CD14-positive monocyte (primary cell): ENCODE data around the gene SPTBN2. TPM values are rescaled to one million over a fixed set of nuclear protein-coding genes. Genes with fewer than 3 reads are reported as not detected.

Experiments used
- DNase-seq, 3 donors: peaks; one replicate each; pipeline ENCODE4 v3.0.0-alpha.2; 2011 to 2022
- H2AFZ ChIP-seq: 2 replicates; pipeline ENCODE4 v1.6.0; 2012; ENCODE audit warnings: mild to moderate bottlenecking, low read depth, low read length, inconsistent platforms; ENCODE audit not compliant: insufficient read depth, poor library complexity, severe bottlenecking
- H3K27ac ChIP-seq, 2 donors: 1 replicate in 1 of 2; 2 replicates in 1 of 2; pipeline ENCODE4 v1.5.1; 2012 to 2013; ENCODE audit warnings: low read length in 2 of 2, control low read depth in 1 of 2, inconsistent platforms in 1 of 2, low read depth in 1 of 2, mild to moderate bottlenecking in 1 of 2
- H3K27me3 ChIP-seq, 2 donors: one replicate each; pipeline versions ENCODE4 v1.6.0 to v1.6.1; 2011 to 2013; ENCODE audit warnings: low read length in 2 of 2; ENCODE audit not compliant: control insufficient read depth in 2 of 2, insufficient read depth in 2 of 2
- H3K36me3 ChIP-seq, 2 donors: replicated peaks in 1 of 2; 1 replicate in 1 of 2; 2 replicates in 1 of 2; pipeline versions ENCODE4 v1.5.1 to v1.6.1; 2012 to 2013; ENCODE audit warnings: low read length in 2 of 2, control low read depth in 1 of 2, inconsistent platforms in 1 of 2, mild to moderate bottlenecking in 1 of 2; ENCODE audit not compliant: insufficient read depth in 2 of 2, control insufficient read depth in 1 of 2
- H3K4me1 ChIP-seq, 2 donors: 1 replicate in 1 of 2; 2 replicates in 1 of 2; pipeline versions ENCODE4 v1.5.1 to v1.6.1; 2012 to 2013; ENCODE audit warnings: low read length in 2 of 2, control low read depth in 1 of 2, inconsistent platforms in 1 of 2, mild to moderate bottlenecking in 1 of 2, moderate library complexity in 1 of 2; ENCODE audit not compliant: insufficient read depth in 2 of 2, control insufficient read depth in 1 of 2
- H3K4me2 ChIP-seq: replicated peaks from 2 replicates; pipeline ENCODE3; 2012; ENCODE audit warnings: low read length, moderate library complexity, mild to moderate bottlenecking; ENCODE audit not compliant: poor library complexity, severe bottlenecking; ENCODE audit errors: extremely low read depth
- H3K4me3 ChIP-seq, 3 experiments: fragments of 200-600 bp in 1 of 3; sonication (generic) in 1 of 3; replicated peaks in 1 of 3; 1 replicate in 2 of 3; 2 replicates in 1 of 3; pipeline ENCODE4 v1.5.1; 2011 to 2013; ENCODE audit warnings: low read length in 3 of 3, mild to moderate bottlenecking in 3 of 3, control low read depth in 2 of 3, low read depth in 2 of 3, inconsistent platforms in 1 of 3, moderate library complexity in 1 of 3
- H3K79me2 ChIP-seq: 2 replicates; pipeline ENCODE4 v1.6.0; 2012; ENCODE audit warnings: mild to moderate bottlenecking, control low read depth, inconsistent platforms, low read length, moderate library complexity; ENCODE audit not compliant: insufficient read depth
- H3K9ac ChIP-seq: 2 replicates; pipeline ENCODE4 v1.6.0; 2017; ENCODE audit warnings: low read length, mild to moderate bottlenecking; ENCODE audit not compliant: insufficient read depth, poor library complexity, severe bottlenecking
- H3K9me3 ChIP-seq, 2 donors: replicated peaks in 1 of 2; 1 replicate in 1 of 2; 2 replicates in 1 of 2; pipeline versions ENCODE4 v1.5.1 to v1.6.1; 2012 to 2013; ENCODE audit warnings: low read length in 2 of 2, control low read depth in 1 of 2; ENCODE audit not compliant: control insufficient read depth in 1 of 2, insufficient read depth in 1 of 2
- H4K20me1 ChIP-seq: 2 replicates; pipeline ENCODE4 v1.6.0; 2012; ENCODE audit warnings: mild to moderate bottlenecking, low read length, control low read depth, moderate library complexity; ENCODE audit not compliant: insufficient read depth
- H3K27ac Mint-ChIP-seq, 7 donors: one replicate each; pipeline ENCODE4 v1.8.0; 2020; ENCODE audit warnings: mild to moderate bottlenecking in 7 of 7, mixed read lengths in 7 of 7, moderate library complexity in 6 of 7, inconsistent platforms in 2 of 7
- H3K27me3 Mint-ChIP-seq, 3 donors: one replicate each; pipeline ENCODE4 v1.8.0; 2021 to 2022; ENCODE audit warnings: low read depth in 3 of 3, mild to moderate bottlenecking in 3 of 3, mixed read lengths in 3 of 3, moderate library complexity in 3 of 3, inconsistent platforms in 1 of 3
- H3K36me3 Mint-ChIP-seq, 2 donors: one replicate each; pipeline ENCODE4 v1.8.0; 2020; ENCODE audit warnings: mixed read lengths in 2 of 2, inconsistent platforms in 1 of 2, mild to moderate bottlenecking in 1 of 2
- H3K4me1 Mint-ChIP-seq: one replicate; pipeline ENCODE4 v1.8.0; 2020; ENCODE audit warnings: mild to moderate bottlenecking, mixed read lengths
- H3K4me3 Mint-ChIP-seq, 2 donors: one replicate each; pipeline ENCODE4 v1.8.0; 2020; ENCODE audit warnings: mild to moderate bottlenecking in 2 of 2, mixed read lengths in 2 of 2, moderate library complexity in 1 of 2
- H3K9me3 Mint-ChIP-seq, 7 donors: one replicate each; pipeline ENCODE4 v1.8.0; 2020 to 2022; ENCODE audit warnings: mixed read lengths in 7 of 7, mild to moderate bottlenecking in 6 of 7, moderate library complexity in 6 of 7, inconsistent platforms in 2 of 7
- WGBS: methylation state at CpG from one replicate; pipeline ENCODE4 v1.1.5; 2013; ENCODE audit warnings: missing lambda C conversion rate; ENCODE audit not compliant: insufficient coverage; 5-methylcytosine and 5-hydroxymethylcytosine counted together
- intact Hi-C, 2 donors: fragments of 100-400 bp; cut with micrococcal nuclease; formaldehyde crosslinking; loops; one replicate each; pipeline versions ENCODE4 v1.15.0 to v1.15.1; 2023
- polyA plus RNA-seq, 3 donors: library from polyadenylated mRNA; depleted of rRNA in 1 of 3; unstranded in 2 of 3; stranded (reverse) in 1 of 3; fragments of 300-500 nt in 2 of 3; fragments of >200 nt in 1 of 3; fragmentation: Illumina TruSeq in 2 of 3; gene quantifications; 1 replicate in 2 of 3; 2 replicates in 1 of 3; pipeline ENCODE4 v1.2.3, GENCODE V29; 2012 to 2021
- TF ChIP-seq, protein P1 (sequence below): fragments of 200-600 bp; IDR thresholded peaks from one replicate; pipeline ENCODE4 v1.8.0; 2022; ENCODE audit warnings: antibody characterized with exemption, mild to moderate bottlenecking

SPTBN2 gene
- polyA plus RNA-seq, 3 donors: not detected

DNA sequence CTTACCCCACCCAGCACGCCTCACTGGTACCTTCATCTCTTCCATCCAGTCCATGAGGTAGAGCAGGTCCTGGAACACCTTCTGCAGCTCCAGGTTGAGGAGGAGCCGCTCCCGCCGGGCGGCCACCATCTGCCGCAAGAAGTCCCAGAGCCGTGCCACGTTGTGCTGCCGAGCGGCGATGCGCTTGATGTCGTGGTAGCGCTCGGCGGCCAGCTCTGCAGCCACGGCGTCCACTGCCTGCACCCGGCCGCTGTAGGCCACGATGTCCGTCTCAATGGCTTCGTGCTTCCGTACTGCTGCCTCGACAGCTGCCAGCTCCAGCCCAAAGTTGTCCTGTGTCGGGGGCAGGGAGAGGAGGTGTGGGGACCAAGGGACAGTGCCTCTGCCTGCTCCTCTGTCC, 21.5 kb downstream of the SPTBN2 start:
- no peak overlapping the region for H3K4me3 Mint-ChIP-seq
- Histone ChIP-seq H2AFZ (no peak overlapping the region), H3K79me2 (no peaks in the 10 kb centered on the region), H3K4me1 (no peaks in the 10 kb centered on the region), H4K20me1 (no peaks in the 10 kb centered on the region), H3K27ac (no peak overlapping the region), H3K9me3 (no peaks in the 10 kb centered on the region), H3K9ac (no peak overlapping the region), H3K36me3 (no peaks in the 10 kb centered on the region), H3K27me3 (no peaks in the 10 kb centered on the region), H3K4me2 (no peak overlapping the region), H3K4me3 (no peak overlapping the region)
- WGBS: 94% methylated on average over 26 of the region's 26 CpGs
- H3K36me3 Mint-ChIP-seq: no peaks in the 10 kb centered on the region
- intact Hi-C loops: no loop called here
- no peak overlapping the region for H3K27ac Mint-ChIP-seq
- H3K9me3 Mint-ChIP-seq: no peaks in the 10 kb centered on the region
- TF ChIP-seq, protein P1, sequence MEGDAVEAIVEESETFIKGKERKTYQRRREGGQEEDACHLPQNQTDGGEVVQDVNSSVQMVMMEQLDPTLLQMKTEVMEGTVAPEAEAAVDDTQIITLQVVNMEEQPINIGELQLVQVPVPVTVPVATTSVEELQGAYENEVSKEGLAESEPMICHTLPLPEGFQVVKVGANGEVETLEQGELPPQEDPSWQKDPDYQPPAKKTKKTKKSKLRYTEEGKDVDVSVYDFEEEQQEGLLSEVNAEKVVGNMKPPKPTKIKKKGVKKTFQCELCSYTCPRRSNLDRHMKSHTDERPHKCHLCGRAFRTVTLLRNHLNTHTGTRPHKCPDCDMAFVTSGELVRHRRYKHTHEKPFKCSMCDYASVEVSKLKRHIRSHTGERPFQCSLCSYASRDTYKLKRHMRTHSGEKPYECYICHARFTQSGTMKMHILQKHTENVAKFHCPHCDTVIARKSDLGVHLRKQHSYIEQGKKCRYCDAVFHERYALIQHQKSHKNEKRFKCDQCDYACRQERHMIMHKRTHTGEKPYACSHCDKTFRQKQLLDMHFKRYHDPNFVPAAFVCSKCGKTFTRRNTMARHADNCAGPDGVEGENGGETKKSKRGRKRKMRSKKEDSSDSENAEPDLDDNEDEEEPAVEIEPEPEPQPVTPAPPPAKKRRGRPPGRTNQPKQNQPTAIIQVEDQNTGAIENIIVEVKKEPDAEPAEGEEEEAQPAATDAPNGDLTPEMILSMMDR: no peak
- H3K4me1 Mint-ChIP-seq: no peaks in the 10 kb centered on the region
- DNase-seq: no peak
- peaks cover 2 to 4% (median 2%) of the 10 kb centered on the region in 3 donors for H3K27me3 Mint-ChIP-seq

DNA sequence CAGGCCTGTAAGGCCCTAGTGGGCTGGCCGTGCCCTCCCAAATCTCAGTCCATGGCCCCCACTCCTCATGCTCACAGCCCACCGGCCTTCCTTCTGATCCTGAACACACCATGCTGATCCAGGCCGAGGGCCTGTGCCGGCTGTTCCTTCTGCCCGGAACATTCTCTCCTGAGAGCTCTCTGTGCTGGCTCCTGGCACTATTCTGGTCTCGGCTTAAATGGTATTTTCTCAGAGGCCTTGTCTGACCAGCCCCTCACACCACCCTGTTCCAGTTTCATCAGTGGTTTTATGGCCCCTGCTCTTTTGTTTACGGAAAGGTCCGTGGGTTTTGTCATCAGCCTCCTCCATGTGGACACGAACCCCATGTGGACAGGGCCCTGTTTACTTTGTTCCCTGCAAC, 22.0 kb downstream of the SPTBN2 start:
- Histone ChIP-seq H3K27ac (no peak overlapping the region), H3K9ac (no peak overlapping the region), H3K4me2 (no peak overlapping the region), H3K36me3 (no peaks in the 10 kb centered on the region), H4K20me1 (no peaks in the 10 kb centered on the region), H3K4me3 (no peak overlapping the region), H3K79me2 (no peaks in the 10 kb centered on the region), H3K4me1 (no peaks in the 10 kb centered on the region), H2AFZ (no peak overlapping the region), H3K27me3 (no peaks in the 10 kb centered on the region), H3K9me3 (no peaks in the 10 kb centered on the region)
- no peak for DNase-seq
- 98% methylated on average over 9 of the region's 9 CpGs for WGBS
- no peaks in the 10 kb centered on the region for H3K4me1 Mint-ChIP-seq
- no peaks in the 10 kb centered on the region for H3K9me3 Mint-ChIP-seq
- no peak overlapping the region for H3K4me3 Mint-ChIP-seq
- intact Hi-C loops: no loop called here
- H3K36me3 Mint-ChIP-seq: no peaks in the 10 kb centered on the region
- no peak overlapping the region for H3K27ac Mint-ChIP-seq
- TF ChIP-seq, protein P1: no peak
- H3K27me3 Mint-ChIP-seq: peaks cover 2 to 4% (median 2%) of the 10 kb centered on the region in 3 donors
